WI38 (cell line): ENCODE data around the gene ABCF2.
A peak's percentile ranks its signal among the peaks of the same experiment; 100 is the strongest.

ENCODE experiments used
- H3K4me3 ChIP-seq: 2 replicates; pipeline ENCODE4 v1.5.1; 2011; ENCODE audit warnings: low read depth, mild to moderate bottlenecking, control low read depth, low read length
- TF ChIP-seq, protein P1 (sequence below): IDR thresholded peaks from 2 replicates; pipeline ENCODE4 v1.5.1; 2012; ENCODE audit warnings: low read depth, mild to moderate bottlenecking, control low read depth, low read length

Gene ABCF2

DNA sequence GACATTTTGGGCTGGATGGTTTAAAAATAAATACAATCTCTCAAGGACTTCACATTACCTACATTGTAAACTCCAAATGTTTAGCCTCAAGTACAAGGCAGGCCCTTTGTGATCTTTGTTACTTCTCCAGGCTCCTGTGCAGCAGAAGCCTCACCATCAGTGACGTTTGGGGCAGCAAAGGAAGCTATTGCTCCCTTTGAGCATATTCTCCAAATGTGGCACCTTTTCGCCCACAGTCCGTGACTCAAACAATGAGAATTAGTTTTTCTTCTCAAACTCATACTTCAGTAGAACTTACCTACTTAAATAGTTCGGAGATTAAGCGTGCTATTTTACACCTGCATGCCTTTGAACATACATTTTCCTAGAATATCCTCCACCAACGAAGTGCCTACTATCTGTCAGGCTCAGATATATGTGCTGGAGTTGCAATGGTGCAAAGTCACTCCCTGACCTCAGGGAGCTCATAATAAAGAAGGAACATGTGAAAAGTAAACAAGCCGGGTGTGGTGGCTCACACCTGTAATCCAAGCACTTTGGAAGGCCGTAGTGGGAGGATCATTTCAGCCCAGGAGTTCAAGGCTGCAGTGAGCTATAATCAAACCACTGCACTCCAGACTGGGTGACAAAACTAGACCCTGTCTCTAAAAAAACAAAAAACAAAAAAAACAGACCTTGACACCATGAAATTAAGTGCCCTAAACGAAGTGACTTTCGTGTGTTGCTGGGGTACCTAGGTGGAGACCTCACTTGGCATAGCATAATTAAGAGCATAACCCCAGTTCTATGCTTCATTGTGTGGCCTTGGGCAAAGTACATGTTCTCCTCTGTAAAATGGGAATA lies 1.2 kb upstream of the ABCF2 start:
- TF ChIP-seq, protein P1, sequence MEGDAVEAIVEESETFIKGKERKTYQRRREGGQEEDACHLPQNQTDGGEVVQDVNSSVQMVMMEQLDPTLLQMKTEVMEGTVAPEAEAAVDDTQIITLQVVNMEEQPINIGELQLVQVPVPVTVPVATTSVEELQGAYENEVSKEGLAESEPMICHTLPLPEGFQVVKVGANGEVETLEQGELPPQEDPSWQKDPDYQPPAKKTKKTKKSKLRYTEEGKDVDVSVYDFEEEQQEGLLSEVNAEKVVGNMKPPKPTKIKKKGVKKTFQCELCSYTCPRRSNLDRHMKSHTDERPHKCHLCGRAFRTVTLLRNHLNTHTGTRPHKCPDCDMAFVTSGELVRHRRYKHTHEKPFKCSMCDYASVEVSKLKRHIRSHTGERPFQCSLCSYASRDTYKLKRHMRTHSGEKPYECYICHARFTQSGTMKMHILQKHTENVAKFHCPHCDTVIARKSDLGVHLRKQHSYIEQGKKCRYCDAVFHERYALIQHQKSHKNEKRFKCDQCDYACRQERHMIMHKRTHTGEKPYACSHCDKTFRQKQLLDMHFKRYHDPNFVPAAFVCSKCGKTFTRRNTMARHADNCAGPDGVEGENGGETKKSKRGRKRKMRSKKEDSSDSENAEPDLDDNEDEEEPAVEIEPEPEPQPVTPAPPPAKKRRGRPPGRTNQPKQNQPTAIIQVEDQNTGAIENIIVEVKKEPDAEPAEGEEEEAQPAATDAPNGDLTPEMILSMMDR, result no peak
- H3K4me3 ChIP-seq, result peak overlapping the region; percentile 85

- TF ChIP-seq, protein P1, result no peak
- H3K4me3 ChIP-seq, result peak overlapping the region; percentile 85
These were observed 488 bp downstream of the ABCF2 start for GRCh38 chr7:151226560-151226874.

- H3K4me3 ChIP-seq, result peak overlapping the region; percentile 85
- TF ChIP-seq, protein P1, result no peak
These were observed 976 bp downstream of the ABCF2 start for GRCh38 chr7:151225948-151226510.

DNA sequence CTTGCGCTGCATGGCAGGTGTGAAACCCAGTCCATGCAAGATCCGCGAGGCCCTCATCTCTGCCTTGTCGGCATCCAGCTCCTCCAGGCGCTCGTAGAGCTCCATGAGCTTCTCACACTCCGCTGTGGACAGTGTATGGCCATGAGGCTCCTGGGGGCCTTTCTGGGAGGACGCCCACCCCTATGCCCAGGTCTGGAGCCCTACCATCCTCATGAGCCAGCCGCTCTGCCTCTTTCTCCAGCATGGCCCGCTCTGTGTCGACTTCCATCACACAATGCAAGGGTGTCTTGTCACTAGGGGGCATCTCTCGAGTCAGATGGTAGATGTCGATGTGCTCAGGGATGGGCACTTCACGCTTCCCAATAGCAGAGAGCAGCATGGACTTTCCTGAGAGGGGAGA lies 3.3 kb downstream of the ABCF2 start:
- TF ChIP-seq, protein P1, result no peak
- H3K4me3 ChIP-seq, result no peak overlapping the region

- no peak overlapping the region for H3K4me3 ChIP-seq
- TF ChIP-seq, protein P1, result no peak
These were observed 8.8 kb downstream of the ABCF2 start for GRCh38 chr7:151218170-151218569.

DNA sequence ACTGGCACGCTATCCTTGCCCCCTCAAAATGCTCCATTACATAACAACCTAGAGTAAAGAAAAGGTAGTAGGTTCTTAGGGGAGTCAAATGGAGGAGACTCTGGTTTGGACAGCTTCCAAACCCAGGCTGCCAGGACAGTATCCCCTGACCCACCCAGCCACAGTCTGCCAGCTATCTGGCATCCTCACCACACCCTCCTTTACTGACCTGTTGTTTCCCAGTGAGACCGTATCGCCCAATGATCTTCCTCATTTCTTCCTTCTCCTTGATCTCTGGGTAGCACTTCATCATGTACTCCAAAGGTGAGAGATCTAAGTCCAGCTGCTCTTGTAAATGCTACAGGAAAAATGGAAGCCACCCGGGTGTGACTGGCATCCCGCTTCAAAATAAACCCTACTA lies 11.6 kb downstream of the ABCF2 start:
- H3K4me3 ChIP-seq, result no peak overlapping the region
- TF ChIP-seq, protein P1, result no peak

- TF ChIP-seq, protein P1, result no peak
- H3K4me3 ChIP-seq, result no peak overlapping the region
These were observed 13.2 kb downstream of the ABCF2 start for GRCh38 chr7:151213826-151214225.
